Heart right ventricle (tissue), 16 donors: ENCODE data around the gene RNASE12. TPM values are rescaled to one million over a fixed set of nuclear protein-coding genes. Genes with fewer than 3 reads are reported as not detected.

ENCODE experiments used
- ATAC-seq, 8 donors: fragments of 200-7000 bp; cut with Tn5 transposase; one replicate each; pipeline ENCODE4 v1.9.1; 2020; ENCODE audit warnings: mild to moderate bottlenecking in 8 of 8, moderate library complexity in 8 of 8, moderate number of reproducible peaks in 1 of 8
- DNase-seq, 2 donors: peaks; one replicate each; pipeline ENCODE4 v3.0.0-alpha.2; 2020
- H3K27ac ChIP-seq, 10 donors: fragments of 200-600 bp; sonication (generic) in 2 of 10; one replicate each; pipeline versions ENCODE4 v1.5.0 to v1.8.0; 2020 to 2022; ENCODE audit warnings: mild to moderate bottlenecking in 3 of 10
- H3K27me3 ChIP-seq, 7 donors: fragments of 200-600 bp; one replicate each; pipeline ENCODE4 v1.8.0; 2021 to 2022; ENCODE audit warnings: mild to moderate bottlenecking in 2 of 7
- H3K36me3 ChIP-seq, 9 donors: fragments of 200-600 bp; sonication (generic) in 1 of 9; one replicate each; pipeline versions ENCODE4 v1.5.0 to v1.8.0; 2020 to 2022; ENCODE audit warnings: mild to moderate bottlenecking in 2 of 9
- H3K4me1 ChIP-seq, 9 donors: fragments of 200-600 bp; sonication (generic) in 1 of 9; one replicate each; pipeline versions ENCODE4 v1.5.0 to v1.8.0; 2020 to 2022; ENCODE audit warnings: mild to moderate bottlenecking in 4 of 9
- H3K4me3 ChIP-seq, 10 donors: fragments of 200-600 bp; sonication (generic) in 2 of 10; one replicate each; pipeline versions ENCODE4 v1.5.0 to v1.8.0; 2020 to 2022; ENCODE audit warnings: mild to moderate bottlenecking in 7 of 10, moderate library complexity in 2 of 10
- H3K9me3 ChIP-seq, 11 donors: fragments of 200-600 bp in 10 of 11; sonication (generic) in 2 of 11; one replicate each; pipeline versions ENCODE4 v1.5.0 to v1.8.0; 2013 to 2022; ENCODE audit warnings: mild to moderate bottlenecking in 2 of 11, control low read depth in 1 of 11, moderate library complexity in 1 of 11
- WGBS, 2 donors: extraction: QIAGEN DNeasy Blood & Tissue Kit; methylation state at CpG; one replicate each; pipeline ENCODE4 v1.1.7; 2013; ENCODE audit warnings: inconsistent platforms in 1 of 2; 5-methylcytosine and 5-hydroxymethylcytosine counted together
- intact Hi-C, 10 donors: fragments of 100-400 bp; cut with DNase I; formaldehyde crosslinking; loops; one replicate each; pipeline versions ENCODE4 v1.11.1 to v1.14.2; 2022
- polyA plus RNA-seq, 2 donors: library from polyadenylated mRNA; stranded (reverse); fragments of 200-250 nt; gene quantifications; one replicate each; pipeline ENCODE4 v1.2.3, GENCODE V29; 2013
- total RNA-seq, 10 donors: library from RNA; stranded (reverse); fragmentation: NEBNext Ultra II Directional in 3 of 10; extraction: Animal tissue kit (Norgen Biotek cat#: 25700) in 3 of 10; gene quantifications; one replicate each; pipeline versions ENCODE4 v1.2.1 to v1.2.4, GENCODE V29; 2021 to 2023
- TF ChIP-seq, protein P1 (sequence below), 9 donors: fragments of 200-600 bp; sonication (generic) in 2 of 9; IDR thresholded peaks; one replicate each; pipeline versions ENCODE4 v1.5.0 to v1.8.0; 2021 to 2022; ENCODE audit warnings: antibody characterized with exemption in 9 of 9, mild to moderate bottlenecking in 5 of 9, moderate library complexity in 1 of 9
- donor health status: Arrhythmogenic right ventricular cardiomyopathy.
- donor health status: ischemic (EF 13 %, LVEDD 7.1; RV severe dilation, severe dysfunction).
- donor health status: healthy with polysubstance abuse.
- donor health status: DM: no; HTN: yes; CAD: no.
- donor health status: DM: no; HTN: no; CAD: no.
- donor health status: ischemic (EF 25% LVEDD 6.9; RV normal size, moderate dysfunction).
- donor health status: ischemic (EF 25% LVEDD 5.7; RV mildly dilated, moderate dysfunction).
- donor health status: healthy.
- donor health status: DM: yes; HTN: yes; CAD: no.
- donor health status: Ischemic cardiomyopathy.
- donor health status: ischemic (EF 35%, LVEDD 5.7; RV mildly dilated, moderate dysfunction).
- donor health status: nonischemic (EF 11% LVEDD 7.7; RV severe dilation, severe dysfunction).
- donor health status: DM: yes; HTN: yes; CAD: no.
- donor health status: PGD.
- donor health status: ischemic (EF 29% LVEDD 5.4; RV normal size, mild dysfunction).
- donor health status: nonischemic (EF 23%, LVEDD 6.1; RV moderate dilation, normal function).

The RNASE12 gene
- total and polyA plus RNA-seq, 12 donors, result not detected

DNA sequence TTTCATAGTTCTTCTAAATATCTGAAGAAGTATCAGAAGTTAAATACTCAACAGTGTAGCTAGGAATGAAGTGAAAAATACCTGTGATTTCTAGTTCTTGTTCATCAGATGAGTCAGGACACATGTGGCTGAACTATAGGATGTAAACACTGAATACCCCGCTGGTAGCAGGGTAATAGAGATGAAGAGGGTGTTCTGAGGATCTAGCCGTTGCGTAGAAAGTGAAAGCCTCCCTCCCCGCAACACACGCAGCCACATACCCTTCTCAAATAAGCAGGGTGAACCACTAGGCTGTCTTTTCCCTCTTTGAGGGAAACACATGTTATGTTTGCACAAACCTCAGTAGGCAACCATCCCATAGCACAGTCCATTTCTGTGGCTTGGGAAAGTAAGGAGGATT, 16.4 kb upstream of the RNASE12 start:
- intact Hi-C loops, result loop anchor here in 9 of 10 donors (2.0 to 10.0 kb wide), 16 partner anchors 73 to 285 kb away; partner anchors contain the start of genes TEP1 (in 5 of the 9), OSGEP (in 1 of the 9) and PIP4P1 (in 1 of the 9)
- Histone ChIP-seq H3K27ac (no peak overlapping the region), H3K4me3 (no peak overlapping the region), H3K36me3 (no peaks in the 10 kb centered on the region), H3K4me1 (peaks cover 3 to 23% (median 15%) of the 10 kb centered on the region in 9 donors), H3K9me3 (no peaks in the 10 kb centered on the region), H3K27me3 (no peaks in the 10 kb centered on the region)
- no peak for DNase-seq
- TF ChIP-seq, protein P1, sequence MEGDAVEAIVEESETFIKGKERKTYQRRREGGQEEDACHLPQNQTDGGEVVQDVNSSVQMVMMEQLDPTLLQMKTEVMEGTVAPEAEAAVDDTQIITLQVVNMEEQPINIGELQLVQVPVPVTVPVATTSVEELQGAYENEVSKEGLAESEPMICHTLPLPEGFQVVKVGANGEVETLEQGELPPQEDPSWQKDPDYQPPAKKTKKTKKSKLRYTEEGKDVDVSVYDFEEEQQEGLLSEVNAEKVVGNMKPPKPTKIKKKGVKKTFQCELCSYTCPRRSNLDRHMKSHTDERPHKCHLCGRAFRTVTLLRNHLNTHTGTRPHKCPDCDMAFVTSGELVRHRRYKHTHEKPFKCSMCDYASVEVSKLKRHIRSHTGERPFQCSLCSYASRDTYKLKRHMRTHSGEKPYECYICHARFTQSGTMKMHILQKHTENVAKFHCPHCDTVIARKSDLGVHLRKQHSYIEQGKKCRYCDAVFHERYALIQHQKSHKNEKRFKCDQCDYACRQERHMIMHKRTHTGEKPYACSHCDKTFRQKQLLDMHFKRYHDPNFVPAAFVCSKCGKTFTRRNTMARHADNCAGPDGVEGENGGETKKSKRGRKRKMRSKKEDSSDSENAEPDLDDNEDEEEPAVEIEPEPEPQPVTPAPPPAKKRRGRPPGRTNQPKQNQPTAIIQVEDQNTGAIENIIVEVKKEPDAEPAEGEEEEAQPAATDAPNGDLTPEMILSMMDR (IDR thresholded peaks at IDR 0.05), result no peak
- WGBS, 2 donors, result 79 to 89% methylated on average over 5 of the region's 5 CpGs
- ATAC-seq, result no peak

DNA sequence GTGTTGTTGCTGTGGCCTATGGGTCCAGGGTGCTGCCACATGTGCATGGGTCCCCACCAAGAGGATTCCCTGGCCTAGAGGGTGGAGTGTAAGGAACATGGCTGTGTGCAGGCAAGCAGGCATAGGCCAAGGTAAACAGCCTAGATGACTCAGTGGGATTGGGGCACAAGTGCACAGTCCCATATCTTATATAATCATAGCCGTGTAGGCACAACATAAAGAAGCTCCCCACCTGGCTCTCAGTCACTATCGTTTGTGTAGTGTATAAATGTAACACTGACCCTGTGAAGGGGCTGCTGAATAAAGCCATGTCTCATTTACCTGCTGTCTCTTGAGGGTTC, 15.7 kb upstream of the RNASE12 start:
- no peaks in the 10 kb centered on the region for H3K9me3 ChIP-seq
- WGBS, 2 donors, result 66 to 79% methylated on average over 2 of the region's 2 CpGs
- intact Hi-C loops, result loop anchor here in 8 of 10 donors (2.0 to 10.0 kb wide), 12 partner anchors 72 to 285 kb away; partner anchors contain the start of genes TEP1 (in 2 of the 8), OSGEP (in 1 of the 8) and PIP4P1 (in 1 of the 8)

DNA sequence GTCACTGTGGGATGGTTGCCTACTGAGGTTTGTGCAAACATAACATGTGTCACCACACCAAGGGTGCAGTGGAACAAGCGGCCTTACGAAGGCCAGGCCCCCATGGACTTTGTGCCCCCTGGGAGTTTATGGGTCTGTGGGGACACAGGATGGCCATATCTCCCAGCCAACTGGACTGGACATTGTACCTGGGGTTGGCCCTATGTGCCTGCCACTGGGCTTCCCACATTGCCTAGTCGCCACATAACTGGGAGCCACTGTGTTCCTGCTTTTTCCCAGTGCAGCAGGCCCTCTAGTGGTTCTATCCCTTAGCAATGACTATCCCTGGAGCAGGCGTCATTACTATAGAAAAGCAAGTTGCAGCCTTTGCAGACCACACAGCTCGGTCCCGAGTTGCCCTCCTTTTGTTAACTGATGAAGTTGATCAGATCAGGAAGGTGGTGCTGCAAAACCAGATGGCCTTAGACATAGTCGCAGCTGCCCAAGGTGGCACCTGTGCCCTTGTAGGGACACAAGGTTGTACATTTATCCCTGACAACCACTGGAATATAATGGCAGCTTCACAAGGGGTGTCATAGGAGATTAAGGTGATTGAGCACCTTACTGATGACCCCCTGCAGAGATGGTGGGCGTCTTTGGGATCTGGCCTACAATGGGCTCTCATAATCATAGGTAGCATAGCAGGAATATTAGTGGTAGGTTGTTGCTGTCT, 15.2 kb upstream of the RNASE12 start:
- Histone ChIP-seq H3K36me3 (no peaks in the 10 kb centered on the region), H3K4me3 (no peak overlapping the region), H3K27me3 (no peaks in the 10 kb centered on the region), H3K9me3 (no peaks in the 10 kb centered on the region), H3K27ac (no peak overlapping the region), H3K4me1 (peaks cover 0 to 19% (median 9%) of the 10 kb centered on the region in 9 donors)
- intact Hi-C loops, result loop anchor here in 8 of 10 donors (2.0 to 10.0 kb wide), 12 partner anchors 72 to 284 kb away; partner anchors contain the start of genes TEP1 (in 2 of the 8), OSGEP (in 1 of the 8) and PIP4P1 (in 1 of the 8)
- 36 to 37% methylated on average over 8 of the region's 8 CpGs for WGBS, 2 donors
- DNase-seq (peak in 1 of 2 donors; percentile 27), ATAC-seq (peak in 2 of 8 donors; percentile 28 to 37)
- TF ChIP-seq, protein P1 (IDR thresholded peaks at IDR 0.05), result peak; percentile 21 to 65 (median 54)

More for the DNA sequence above, 15.7 kb upstream of the RNASE12 start:
- no peak overlapping the region for H3K4me3 ChIP-seq
- peaks cover 0 to 19% (median 10%) of the 10 kb centered on the region in 9 donors for H3K4me1 ChIP-seq
- TF ChIP-seq, protein P1 (IDR thresholded peaks at IDR 0.05), result no peak
- no peaks in the 10 kb centered on the region for H3K36me3 ChIP-seq
- H3K27ac ChIP-seq, result no peak overlapping the region
- DNase-seq (no peak), ATAC-seq (no peak)
- no peaks in the 10 kb centered on the region for H3K27me3 ChIP-seq

DNA sequence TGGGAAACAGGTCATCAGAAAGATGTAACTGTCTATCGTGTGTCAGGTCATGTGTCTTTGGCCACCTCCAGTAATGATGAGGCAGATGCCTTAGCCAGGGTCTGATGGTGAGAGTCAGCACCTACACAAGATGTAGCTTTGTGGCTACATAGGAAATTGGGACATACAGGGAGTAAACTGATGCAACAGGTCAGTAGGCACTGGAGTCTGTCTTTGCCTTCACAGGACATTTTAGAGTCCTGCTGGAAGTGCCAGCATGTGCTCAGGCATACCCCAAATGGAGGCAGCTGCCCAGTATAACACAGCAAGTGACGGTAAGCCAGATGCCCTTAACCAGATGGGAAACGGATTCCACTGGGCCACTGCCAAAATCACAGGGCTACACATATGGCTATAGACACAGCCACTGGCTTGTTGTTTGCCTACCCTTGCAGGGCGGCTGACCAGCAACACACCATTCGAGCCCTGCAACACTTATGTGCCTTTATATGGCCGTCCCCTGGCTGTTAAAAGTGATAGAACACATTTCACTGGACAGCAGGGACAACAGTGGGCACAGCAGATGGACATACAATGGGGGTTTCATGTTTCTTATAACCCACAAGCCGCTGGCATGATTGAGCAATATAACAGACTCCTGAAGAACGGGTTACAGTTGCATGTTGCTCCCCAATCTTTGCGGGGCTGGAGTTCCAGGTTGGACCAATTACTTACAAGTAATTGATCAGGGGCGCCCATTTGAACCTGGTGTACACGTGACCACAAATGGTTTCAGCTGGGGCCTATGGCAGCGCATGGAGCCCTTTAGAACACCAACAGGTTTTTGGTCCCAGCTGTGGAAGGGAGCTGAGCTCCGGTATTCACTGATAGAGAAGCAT, 12.9 kb upstream of the RNASE12 start:
- no peak overlapping the region for H3K4me3 ChIP-seq
- H3K4me1 ChIP-seq, result peaks cover 0 to 4% (median 0%) of the 10 kb centered on the region in 9 donors
- no peak for ATAC-seq
- H3K27ac ChIP-seq, result no peak overlapping the region
- intact Hi-C loops, result loop anchor here in 3 of 10 donors (10.0 kb wide), 3 partner anchors 69 to 279 kb away; partner anchors contain the start of gene TEP1 (in 1 of the 3)
- TF ChIP-seq, protein P1 (IDR thresholded peaks at IDR 0.05), result no peak
- no peaks in the 10 kb centered on the region for H3K27me3 ChIP-seq
- H3K9me3 ChIP-seq, result no peaks in the 10 kb centered on the region
- WGBS, 2 donors, result 78 to 79% methylated on average over 13 of the region's 13 CpGs
- no peaks in the 10 kb centered on the region for H3K36me3 ChIP-seq
- no peak for DNase-seq
